ENCODE results near the gene PFDN5.
A peak's percentile ranks its signal among the peaks of the same experiment; 100 is the strongest.

The PFDN5 gene

GRCh38 chr12:53295070-53295890 is at the start of gene PFDN5:
Gene PFDN5 (plus strand): TSS chr12:53295542. CDS start chr12:53295568, 26 bp downstream.
- DNase-seq = peak; percentile 69 to 80

DNA sequence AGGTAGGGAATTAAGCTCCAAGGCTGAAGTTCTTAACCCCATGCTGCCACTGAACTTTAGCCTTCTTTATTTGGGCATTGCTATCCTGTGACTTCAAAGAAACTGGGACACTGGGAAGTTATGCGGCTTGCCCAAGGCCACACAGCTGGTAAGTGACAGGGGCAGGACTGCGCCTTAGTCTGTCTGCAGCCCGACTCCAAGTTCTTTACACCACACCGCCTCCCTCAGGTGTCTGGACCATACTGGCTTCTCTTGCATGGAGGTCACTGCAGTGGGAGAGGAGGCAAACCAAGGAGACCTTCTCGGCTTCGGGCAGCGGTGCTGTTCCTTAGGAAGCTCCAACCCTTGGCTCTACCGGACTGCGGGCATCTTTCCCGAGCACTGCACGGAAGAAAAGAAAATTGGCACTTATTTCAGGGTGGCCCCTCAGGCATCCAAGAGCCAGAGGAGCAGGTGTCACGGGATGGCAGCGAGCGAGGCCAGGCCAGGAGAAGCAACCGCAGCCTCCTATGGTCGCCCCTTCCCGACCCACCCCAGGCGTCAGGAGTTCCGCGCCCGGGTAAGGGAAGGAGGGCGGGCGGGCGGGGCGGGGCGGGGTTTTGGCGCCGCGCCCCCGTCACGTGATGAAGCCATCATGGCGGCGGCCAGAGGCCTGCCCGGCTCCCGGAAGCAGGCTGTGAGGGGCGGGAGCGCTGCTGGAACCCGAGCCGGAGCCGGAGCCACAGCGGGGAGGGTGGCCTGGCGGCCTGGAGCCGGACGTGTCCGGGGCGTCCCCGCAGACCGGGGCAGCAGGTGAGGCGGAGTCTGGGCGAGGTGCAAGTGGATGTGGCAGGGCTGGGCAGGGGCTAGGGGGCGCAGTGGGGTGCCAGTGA is 43.6 kb upstream of the PFDN5 start:
- DNase-seq = peak; percentile 19 to 64

DNA sequence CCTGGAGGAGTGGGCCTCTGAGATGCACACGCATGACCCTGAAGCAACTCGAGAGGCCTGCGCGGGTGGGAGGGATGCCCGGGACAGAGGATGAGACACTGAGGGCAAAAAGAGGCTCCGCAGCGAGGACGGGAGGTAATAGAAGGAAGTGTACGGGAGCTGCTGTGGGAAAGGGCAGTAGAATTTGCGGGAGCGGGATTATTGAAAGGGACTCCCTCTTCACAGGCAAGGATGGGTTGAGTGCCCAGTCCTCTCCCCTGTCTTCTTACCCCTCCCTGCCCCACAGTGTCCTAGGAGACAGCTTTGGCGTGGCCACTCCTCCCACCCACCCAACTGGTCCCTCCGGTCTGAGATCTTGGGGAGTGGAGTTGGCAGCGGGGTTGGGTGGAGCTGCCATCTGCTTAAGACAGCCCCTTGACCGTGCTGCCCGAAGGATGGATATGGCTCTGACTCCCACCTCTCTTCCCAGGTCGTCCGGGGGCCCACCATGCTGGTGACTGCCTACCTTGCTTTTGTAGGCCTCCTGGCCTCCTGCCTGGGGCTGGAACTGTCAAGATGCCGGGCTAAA is 42.9 kb upstream of the PFDN5 start:
- DNase-seq = no peak

DNA sequence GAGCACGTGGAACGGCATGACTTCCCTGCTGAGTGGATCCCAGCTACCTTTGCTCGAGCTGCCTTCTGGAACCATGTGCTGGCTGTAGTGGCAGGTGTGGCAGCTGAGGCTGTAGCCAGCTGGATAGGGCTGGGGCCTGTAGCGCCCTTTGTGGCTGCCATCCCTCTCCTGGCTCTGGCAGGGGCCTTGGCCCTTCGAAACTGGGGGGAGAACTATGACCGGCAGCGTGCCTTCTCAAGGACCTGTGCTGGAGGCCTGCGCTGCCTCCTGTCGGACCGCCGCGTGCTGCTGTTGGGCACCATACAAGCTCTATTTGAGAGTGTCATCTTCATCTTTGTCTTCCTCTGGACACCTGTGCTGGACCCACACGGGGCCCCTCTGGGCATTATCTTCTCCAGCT is 42.0 kb upstream of the PFDN5 start:
- no peak for DNase-seq

GRCh38 chr12:53254816-53255545 is 40.4 kb upstream of the PFDN5 start:
- no peak for DNase-seq

DNA sequence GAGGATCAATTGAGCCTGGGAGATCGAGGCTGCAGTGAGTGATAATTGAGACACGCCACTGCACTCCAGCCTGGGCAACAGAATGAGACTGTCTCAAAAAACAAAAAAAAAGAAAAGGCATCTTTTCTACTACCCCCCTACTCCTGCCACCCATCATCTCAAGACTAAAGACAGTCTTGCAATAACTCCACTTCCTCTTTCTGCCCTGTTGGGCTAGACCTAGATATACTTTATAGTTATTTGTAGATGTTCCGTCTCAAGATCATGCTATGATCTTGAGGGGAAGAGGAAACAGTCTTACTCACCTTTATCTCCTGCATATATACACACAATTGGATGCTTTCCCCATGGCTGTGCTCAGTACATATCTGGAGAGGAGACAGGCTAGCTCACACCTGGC is 39.3 kb upstream of the PFDN5 start:
- peak in 1 of 2 donors; percentile 83 for DNase-seq

DNA sequence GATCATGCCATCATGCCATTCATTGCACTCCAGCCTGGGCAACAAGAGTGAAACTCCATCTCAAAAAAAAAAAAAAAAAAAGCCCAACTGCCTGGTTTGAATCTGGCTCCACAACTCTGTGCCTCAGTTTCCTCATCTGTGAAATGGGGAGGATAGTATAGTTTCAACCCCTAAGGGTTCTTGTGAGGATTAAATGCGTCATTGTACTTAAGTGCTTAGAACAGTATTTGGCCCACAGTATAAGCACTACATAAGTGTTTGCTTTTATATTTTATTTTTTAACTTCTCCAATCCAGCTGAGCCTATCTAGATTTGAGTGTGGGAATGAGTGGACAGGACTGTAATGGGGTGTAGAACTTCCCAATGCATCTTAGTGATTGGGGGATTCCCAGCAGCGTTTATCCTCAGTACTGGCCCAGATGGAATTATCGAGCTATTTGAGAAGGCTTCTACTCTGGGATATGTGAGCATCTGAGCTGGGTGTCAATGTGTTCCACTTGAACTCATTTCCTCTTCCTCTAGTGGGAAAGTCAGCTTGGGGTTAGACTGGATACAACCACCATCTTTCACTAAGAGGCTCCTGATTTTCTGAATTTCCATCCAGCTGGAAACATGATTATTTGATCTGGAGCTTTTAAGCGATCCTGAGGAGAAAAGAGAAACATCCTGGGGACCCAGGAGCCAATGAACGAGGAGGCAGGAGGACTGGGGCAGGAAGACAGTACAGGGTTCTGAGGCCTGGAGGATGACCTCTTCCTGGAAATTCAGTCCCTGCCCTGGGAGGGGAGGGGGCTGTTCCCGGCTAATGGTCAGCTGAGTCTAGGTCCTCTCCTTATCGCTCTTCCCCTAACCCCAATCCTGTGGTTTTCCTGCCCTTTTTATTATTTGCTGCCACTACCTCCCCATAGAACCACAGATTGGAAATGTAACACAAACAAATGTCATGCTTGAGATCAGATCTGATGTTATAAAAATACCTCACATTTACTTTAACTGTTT is 36.5 kb upstream of the PFDN5 start:
- DNase-seq = no peak

DNA sequence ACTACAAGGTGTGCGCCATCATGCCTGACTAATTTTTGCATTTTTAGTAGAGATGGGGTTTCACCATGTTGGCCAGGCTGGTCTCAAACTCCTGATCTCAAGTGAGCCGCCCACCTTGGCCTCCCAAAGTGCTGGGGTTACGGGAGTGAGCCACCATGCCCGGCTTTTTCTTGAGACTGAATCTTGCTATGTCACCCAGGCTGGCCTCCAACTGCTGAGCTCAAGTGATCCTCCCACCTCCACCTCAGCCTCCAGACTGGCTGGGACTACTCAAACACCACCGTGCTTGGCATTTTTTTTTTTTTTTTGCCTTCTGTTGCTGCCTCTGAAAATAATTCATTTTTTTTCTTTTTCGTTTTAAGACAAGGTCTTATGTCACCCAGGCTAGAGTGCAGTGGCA is 35.5 kb upstream of the PFDN5 start:
- no peak for DNase-seq

- DNase-seq = no peak
Measured at GRCh38 chr12:53265783-53266182, 29.6 kb upstream of the PFDN5 start.

DNA sequence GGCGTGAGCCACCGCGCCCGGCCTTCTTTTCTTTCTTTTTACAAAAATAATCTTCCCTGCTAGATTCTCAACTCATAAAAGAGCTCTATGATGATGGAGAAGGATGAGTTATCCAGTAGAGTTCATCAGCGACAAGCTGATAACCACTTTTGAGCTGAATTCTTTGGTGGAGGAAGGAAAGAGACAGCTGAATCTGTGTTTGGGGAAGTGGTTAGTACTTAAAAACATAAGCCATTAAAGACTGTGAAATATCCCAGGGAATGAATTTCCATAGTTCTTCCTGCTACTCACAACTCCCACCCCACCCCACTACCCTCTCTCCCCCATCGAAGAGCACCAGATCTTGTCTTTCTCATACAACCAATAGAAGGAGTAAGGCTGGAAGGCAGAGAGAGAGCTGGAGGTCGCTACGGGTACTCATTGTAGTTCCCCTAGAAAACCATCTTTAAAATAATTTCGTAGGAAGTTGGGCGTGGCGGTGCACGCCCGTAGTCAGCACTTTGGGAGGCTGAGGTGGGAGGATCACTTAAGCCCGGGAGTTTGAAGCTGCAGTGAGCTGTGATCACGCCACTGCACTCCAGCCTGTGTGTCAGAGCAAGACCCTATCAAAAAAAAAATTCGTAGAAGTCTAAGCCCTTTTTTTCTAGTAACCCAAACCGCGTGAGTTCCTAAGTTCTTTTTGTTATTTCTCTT is 27.9 kb upstream of the PFDN5 start:
- peak; percentile 15 to 34 for DNase-seq

- peak; percentile 51 to 69 for DNase-seq
Measured at GRCh38 chr12:53267999-53268629, 27.2 kb upstream of the PFDN5 start, which contains the start of gene ESPL1. Gene ESPL1 (plus strand): TSS chr12:53268299. CDS start chr12:53268767, 468 bp downstream.

GRCh38 chr12:53268630-53269562 is 26.4 kb upstream of the PFDN5 start:
- DNase-seq = no peak

- no peak for DNase-seq
Measured at GRCh38 chr12:53274445-53274844, 20.9 kb upstream of the PFDN5 start.

DNA sequence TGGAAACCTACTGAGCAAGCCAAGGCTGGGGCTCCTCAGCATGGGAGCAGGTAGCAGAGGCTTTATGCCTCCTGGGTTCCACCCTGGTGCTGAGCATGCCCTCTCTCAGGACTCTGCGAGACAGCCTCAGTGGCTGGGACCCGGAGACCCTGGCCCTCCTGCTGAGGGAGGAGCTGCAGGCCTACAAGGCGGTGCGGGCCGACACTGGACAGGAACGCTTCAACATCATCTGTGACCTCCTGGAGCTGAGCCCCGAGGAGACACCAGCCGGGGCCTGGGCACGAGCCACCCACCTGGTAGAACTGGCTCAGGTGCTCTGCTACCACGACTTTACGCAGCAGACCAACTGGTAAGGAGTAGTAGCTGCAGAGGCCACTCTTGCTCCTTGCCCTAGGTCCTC is 18.8 kb upstream of the PFDN5 start:
- no peak for DNase-seq

DNA sequence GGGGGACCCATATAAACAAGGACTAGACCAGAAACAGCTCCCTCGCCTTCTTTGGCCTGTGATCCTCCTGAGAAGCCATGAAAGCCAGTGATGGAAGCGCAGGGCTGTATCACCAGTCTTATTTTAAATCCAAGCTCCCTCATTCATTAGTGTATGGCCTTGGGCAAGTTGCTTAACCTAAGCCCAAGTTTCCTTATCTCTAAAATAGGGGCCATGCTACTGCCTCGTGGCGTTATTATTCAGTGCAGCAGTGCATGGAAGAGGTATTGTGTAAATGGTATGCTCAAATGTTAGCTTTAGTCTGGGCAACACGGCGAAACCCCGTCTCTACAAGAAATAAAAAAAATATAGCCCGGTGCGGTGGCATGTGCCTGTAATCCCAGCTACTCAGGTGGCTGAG is 17.4 kb upstream of the PFDN5 start:
- DNase-seq = no peak

DNA sequence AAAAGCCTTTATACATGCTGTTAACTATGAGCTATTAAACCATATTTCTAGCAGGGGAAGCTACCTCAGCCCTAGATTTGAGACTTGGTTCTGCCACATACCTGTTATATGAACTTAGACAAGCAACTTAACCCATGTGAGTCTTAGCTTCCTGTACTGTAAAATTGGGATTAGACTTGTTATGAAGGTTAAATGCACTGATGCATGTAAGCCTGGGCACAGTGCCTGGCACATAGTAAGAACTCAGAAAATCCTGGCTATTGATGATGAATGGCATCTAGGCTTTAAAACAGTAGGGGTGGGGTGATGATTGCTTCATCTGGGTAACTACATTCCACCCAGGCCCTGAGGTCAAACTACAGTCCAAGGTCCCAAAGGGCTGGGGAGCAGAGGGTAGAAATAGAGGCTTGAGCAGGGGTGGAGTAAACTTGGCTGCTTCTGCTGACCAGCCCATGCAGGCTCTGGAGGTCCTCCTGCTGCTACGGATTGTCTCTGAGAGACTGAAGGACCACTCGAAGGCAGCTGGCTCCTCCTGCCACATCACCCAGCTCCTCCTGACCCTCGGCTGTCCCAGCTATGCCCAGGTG is 16.0 kb upstream of the PFDN5 start:
- no peak for DNase-seq

DNA sequence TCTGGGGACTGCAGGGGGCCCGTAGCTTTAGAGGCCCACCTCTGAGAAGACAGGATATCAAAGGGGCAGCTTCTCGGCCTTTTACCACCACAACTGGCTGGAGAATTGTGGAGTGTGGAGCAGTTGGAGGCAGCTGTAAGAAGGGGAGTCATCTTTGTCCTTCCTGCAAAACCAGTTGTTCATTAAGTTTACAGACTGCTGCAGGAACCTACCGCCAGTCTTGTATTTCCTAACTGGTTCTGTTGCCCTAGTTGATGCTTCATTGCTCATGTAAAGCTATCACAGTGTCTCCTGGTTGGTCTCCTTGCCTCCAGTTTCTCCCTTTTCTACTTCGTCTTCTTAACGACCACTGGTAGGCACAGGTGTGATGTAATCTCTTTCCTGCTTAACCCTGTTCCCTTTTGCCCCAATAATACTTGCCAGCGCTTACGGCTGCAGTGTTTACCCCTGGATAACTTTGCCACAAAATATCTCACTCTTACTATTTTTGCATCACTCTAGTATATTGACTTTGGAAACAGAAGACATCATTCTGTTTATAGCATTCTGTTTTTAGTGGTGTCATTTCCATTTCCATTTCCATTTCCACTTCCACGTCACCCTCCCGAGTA is 15.3 kb upstream of the PFDN5 start:
- no peak for DNase-seq

GRCh38 chr12:53286448-53286847 is 8.9 kb upstream of the PFDN5 start:
- DNase-seq = no peak

All from bone marrow (tissue), 2 donors.